DOHH2 (cell line): ENCODE results near the gene GPC5.
"Not testable (repeated sequence)": the region's sequence is repeated elsewhere in the genome, so short reads cannot be mapped to it uniquely, and the experiment has no call there.

ENCODE experiments used
- H3F3A ChIP-seq: fragments of 200-600 bp; sonication (generic), shearing (Covaris generic); 2 replicates; pipeline ENCODE4 v1.6.0; 2016; ENCODE audit warnings: antibody characterized with exemption, mild to moderate bottlenecking; ENCODE audit not compliant: control insufficient read depth, insufficient read depth
- H3K27ac ChIP-seq: fragments of 200-600 bp; sonication (generic); 2 replicates; pipeline ENCODE4 v1.5.1; 2014; ENCODE audit warnings: low read depth, mild to moderate bottlenecking, low read length, moderate library complexity
- H3K27me3 ChIP-seq: fragments of 200-600 bp; sonication (generic); 2 replicates; pipeline ENCODE4 v1.6.1; 2014; ENCODE audit warnings: mild to moderate bottlenecking, low read length, mixed read lengths; ENCODE audit not compliant: control insufficient read depth
- H3K36me3 ChIP-seq: fragments of 200-600 bp; sonication (generic); 2 replicates; pipeline ENCODE4 v1.6.1; 2014; ENCODE audit warnings: mild to moderate bottlenecking, low read length, moderate library complexity, mixed read lengths; ENCODE audit not compliant: control insufficient read depth
- H3K4me1 ChIP-seq: fragments of 200-600 bp; sonication (generic); 2 replicates; pipeline ENCODE4 v1.6.1; 2014; ENCODE audit warnings: mild to moderate bottlenecking, low read length, mixed read lengths; ENCODE audit not compliant: control insufficient read depth
- H3K4me2 ChIP-seq: fragments of 200-600 bp; sonication (generic); 2 replicates; pipeline ENCODE4 v1.6.0; 2014; ENCODE audit warnings: mild to moderate bottlenecking, low read length, moderate library complexity
- H3K4me3 ChIP-seq: fragments of 200-600 bp; sonication (generic); 2 replicates; pipeline ENCODE4 v1.5.1; 2014; ENCODE audit warnings: mild to moderate bottlenecking, low read length, mixed read lengths
- H3K79me2 ChIP-seq: fragments of 200-600 bp; sonication (generic); 2 replicates; pipeline ENCODE4 v1.6.1; 2014; ENCODE audit warnings: mild to moderate bottlenecking, low read length, mixed read lengths; ENCODE audit not compliant: control insufficient read depth
- H3K9me2 ChIP-seq: fragments of 200-600 bp; sonication (generic); replicated peaks from 2 replicates; pipeline ENCODE4 v1.6.1; 2014; ENCODE audit warnings: mild to moderate bottlenecking, low read length, mixed read lengths; ENCODE audit not compliant: control insufficient read depth
- H3K9me3 ChIP-seq: fragments of 200-600 bp; sonication (generic); 2 replicates; pipeline ENCODE4 v1.6.1; 2014; ENCODE audit warnings: antibody characterized with exemption, low read length, mixed read lengths; ENCODE audit not compliant: control insufficient read depth, insufficient read depth
- H4K20me1 ChIP-seq: fragments of 200-600 bp; sonication (generic); 2 replicates; pipeline ENCODE4 v1.6.0; 2014; ENCODE audit warnings: low read depth, mild to moderate bottlenecking, antibody characterized with exemption, low read length, moderate library complexity; ENCODE audit not compliant: control insufficient read depth, insufficient read depth
- CTCF ChIP-seq: fragments of 200-600 bp; sonication (generic); IDR thresholded peaks from one replicate; pipeline ENCODE4 v1.5.1; 2014; ENCODE audit warnings: antibody characterized with exemption, mild to moderate bottlenecking, low read depth, low read length; ENCODE audit not compliant: poor library complexity, severe bottlenecking
- EZH2phosphoT487 ChIP-seq: fragments of 200-600 bp; sonication (generic); IDR thresholded peaks from 2 replicates; pipeline ENCODE4 v1.6.1; 2017; ENCODE audit warnings: borderline replicate concordance, mild to moderate bottlenecking, antibody characterized with exemption, low read length, moderate library complexity, mixed read lengths

GPC5 gene

GRCh38 chr13:92894447-92894846, 1496.0 kb downstream of the GPC5 start:
- H3K4me3 ChIP-seq = no peak overlapping the region
- H4K20me1 ChIP-seq = no peaks in the 10 kb centered on the region
- H3K27me3 ChIP-seq = no peaks in the 10 kb centered on the region
- no peaks in the 10 kb centered on the region for H3K4me1 ChIP-seq
- TF ChIP-seq CTCF = no peak
- no peak for TF ChIP-seq EZH2phosphoT487
- no peaks in the 10 kb centered on the region for H3K9me2 ChIP-seq
- no peak overlapping the region for H3K4me2 ChIP-seq
- no peaks in the 10 kb centered on the region for H3F3A ChIP-seq
- no peaks in the 10 kb centered on the region for H3K9me3 ChIP-seq
- H3K36me3 ChIP-seq = no peaks in the 10 kb centered on the region
- no peaks in the 10 kb centered on the region for H3K79me2 ChIP-seq
- no peak overlapping the region for H3K27ac ChIP-seq

- no peak overlapping the region for H3K4me2 ChIP-seq
- H3K4me1 ChIP-seq = no peaks in the 10 kb centered on the region
- no peak overlapping the region for H3K27ac ChIP-seq
- no peaks in the 10 kb centered on the region for H3K79me2 ChIP-seq
- no peaks in the 10 kb centered on the region for H3K36me3 ChIP-seq
- H3F3A ChIP-seq = no peaks in the 10 kb centered on the region
- no peaks in the 10 kb centered on the region for H3K9me3 ChIP-seq
- TF ChIP-seq CTCF = no peak
- TF ChIP-seq EZH2phosphoT487 = no peak
- no peaks in the 10 kb centered on the region for H3K27me3 ChIP-seq
- H4K20me1 ChIP-seq = no peaks in the 10 kb centered on the region
- H3K4me3 ChIP-seq = no peak overlapping the region
- no peaks in the 10 kb centered on the region for H3K9me2 ChIP-seq
These were observed 1498.4 kb downstream of the GPC5 start for GRCh38 chr13:92896842-92897241.

GRCh38 chr13:92898946-92899345, 1500.5 kb downstream of the GPC5 start:
- H4K20me1 ChIP-seq, H3K4me3 ChIP-seq, H3K4me1 ChIP-seq, H3K4me2 ChIP-seq, H3K79me2 ChIP-seq, H3K9me2 ChIP-seq, H3K9me3 ChIP-seq, H3K36me3 ChIP-seq, H3F3A ChIP-seq, H3K27ac ChIP-seq, H3K27me3 ChIP-seq: not testable (repeated sequence)

GRCh38 chr13:92900446-92900845, 1502.0 kb downstream of the GPC5 start:
- no peak for TF ChIP-seq CTCF
- TF ChIP-seq EZH2phosphoT487 = no peak
- Histone ChIP-seq H3K79me2 (no peaks in the 10 kb centered on the region), H3K36me3 (no peaks in the 10 kb centered on the region), H3K4me2 (no peak overlapping the region), H3K4me1 (no peaks in the 10 kb centered on the region), H4K20me1 (no peaks in the 10 kb centered on the region), H3K27me3 (no peaks in the 10 kb centered on the region), H3F3A (no peaks in the 10 kb centered on the region), H3K27ac (no peak overlapping the region), H3K9me3 (no peaks in the 10 kb centered on the region), H3K9me2 (no peaks in the 10 kb centered on the region), H3K4me3 (no peak overlapping the region)
